MG63 (cell line): ENCODE measurements around the gene ADAT2. TPM values are rescaled to one million over a fixed set of nuclear protein-coding genes. Genes with fewer than 3 reads are reported as not detected.

Experiments used
- DNase-seq: peaks from one replicate; pipeline ENCODE4 v3.0.0-alpha.2; 2020
- H3K27me3 ChIP-seq: fragments of 250-450 bp; sonication (Bioruptor Pico); 2 replicates; pipeline ENCODE4 v1.5.1; 2020; ENCODE audit warnings: mild to moderate bottlenecking, moderate library complexity
- H3K36me3 ChIP-seq: fragments of 250-450 bp; sonication (Bioruptor Pico); 2 replicates; pipeline ENCODE4 v1.5.1; 2020; ENCODE audit warnings: mild to moderate bottlenecking, moderate library complexity
- H3K4me3 ChIP-seq: fragments of 250-450 bp; sonication (Bioruptor Pico); 2 replicates; pipeline ENCODE4 v1.5.1; 2020; ENCODE audit warnings: mild to moderate bottlenecking, moderate library complexity
- H3K9me3 ChIP-seq: fragments of 250-450 bp; sonication (Bioruptor Pico); 2 replicates; pipeline ENCODE4 v1.5.1; 2020; ENCODE audit warnings: mild to moderate bottlenecking, moderate library complexity
- total RNA-seq: library from RNA; depleted of rRNA; stranded (reverse); fragments of >200 nt; shearing (Covaris generic); gene quantifications from 2 replicates; pipeline ENCODE4 v1.2.3, GENCODE V29; 2014; ENCODE audit warnings: low replicate concordance; rRNA removed

The ADAT2 gene
- total RNA-seq, 1 experiment from 2014 or later, result 3.0 TPM

- no peak for DNase-seq
- H3K36me3 ChIP-seq, result no peaks in the 10 kb centered on the region
Observed at GRCh38 chr6:143376375-143376774, 74.1 kb downstream of the ADAT2 start.

GRCh38 chr6:143375022-143375585 is 75.4 kb downstream of the ADAT2 start:
- DNase-seq, result no peak

More at GRCh38 chr6:143376375-143376774, 74.1 kb downstream of the ADAT2 start:
- Histone ChIP-seq H3K27me3 (no peaks in the 10 kb centered on the region), H3K4me3 (no peak overlapping the region), H3K9me3 (no peaks in the 10 kb centered on the region)

GRCh38 chr6:143374014-143374413 is 76.5 kb downstream of the ADAT2 start:
- DNase-seq, result no peak
- Histone ChIP-seq H3K36me3 (no peaks in the 10 kb centered on the region), H3K9me3 (no peaks in the 10 kb centered on the region), H3K4me3 (no peak overlapping the region), H3K27me3 (no peaks in the 10 kb centered on the region)

More at GRCh38 chr6:143375022-143375585, 75.4 kb downstream of the ADAT2 start:
- no peaks in the 10 kb centered on the region for H3K9me3 ChIP-seq
- no peak overlapping the region for H3K4me3 ChIP-seq
- no peaks in the 10 kb centered on the region for H3K27me3 ChIP-seq
- H3K36me3 ChIP-seq, result no peaks in the 10 kb centered on the region

Other genes with a start within 250 kb of the ADAT2 start
- gene PEX3, start 110 bp upstream of the ADAT2 start, total RNA-seq, result 13.6 and 24.8 TPM in 2 replicates
- gene FUCA2, start 61.0 kb upstream of the ADAT2 start, total RNA-seq, result 45.9 and 69.0 TPM in 2 replicates
- 23.8 and 26.2 TPM in 2 replicates for gene PHACTR2, start 227.3 kb upstream of the ADAT2 start, total RNA-seq